Inflammatory macrophage (primary cell): ENCODE results near the gene ZNF564.
"Not testable (repeated sequence)": the region's sequence is repeated elsewhere in the genome, so short reads cannot be mapped to it uniquely, and the experiment has no call there.

ENCODE experiments used
- DNase-seq, 2 donors: peaks; one replicate each; pipeline ENCODE4 v3.0.0-alpha.2; 2020 to 2022

ZNF564 gene

GRCh38 chr19:12496480-12496879 lies 54.8 kb downstream of the ZNF564 start:
- no peak for DNase-seq

- DNase-seq: peak; percentile 84 to 91
These were observed 56.1 kb downstream of the ZNF564 start for GRCh38 chr19:12495002-12495802.

- DNase-seq: no peak
These were observed 56.9 kb downstream of the ZNF564 start for GRCh38 chr19:12494260-12494860.

- DNase-seq: not testable (repeated sequence)
These were observed 65.0 kb downstream of the ZNF564 start for GRCh38 chr19:12486265-12486783.

- no peak for DNase-seq
These were observed 65.7 kb downstream of the ZNF564 start for GRCh38 chr19:12485571-12485970.

- DNase-seq: no peak
These were observed 66.2 kb downstream of the ZNF564 start for GRCh38 chr19:12485052-12485416.

- DNase-seq: peak; percentile 90
These were observed 66.8 kb downstream of the ZNF564 start, which contains the start of gene ZNF709 for GRCh38 chr19:12484371-12485051. Gene ZNF709 (minus strand): TSS chr19:12484816. CDS start chr19:12484657, 159 bp downstream.

GRCh38 chr19:12484011-12484370 lies 67.3 kb downstream of the ZNF564 start:
- DNase-seq: no peak

GRCh38 chr19:12482509-12482886 lies 68.8 kb downstream of the ZNF564 start:
- no peak for DNase-seq

- no peak for DNase-seq
These were observed 69.3 kb downstream of the ZNF564 start for GRCh38 chr19:12481781-12482508.

GRCh38 chr19:12478234-12478941 lies 72.9 kb downstream of the ZNF564 start:
- DNase-seq: no peak
